Neutrophil (primary cell): ENCODE data around the gene CHRM4.

ENCODE experiments used
- H3K27ac ChIP-seq: fragments of 200-600 bp; sonication (generic); 2 replicates; pipeline ENCODE4 v1.5.1; 2016; ENCODE audit warnings: mild to moderate bottlenecking, moderate library complexity
- H3K27me3 ChIP-seq: fragments of 200-600 bp; sonication (generic); 2 replicates; pipeline ENCODE4 v1.6.0; 2016; ENCODE audit warnings: mild to moderate bottlenecking
- H3K36me3 ChIP-seq: fragments of 200-600 bp; sonication (generic); 2 replicates; pipeline ENCODE4 v1.5.1; 2017
- H3K4me1 ChIP-seq, 2 experiments: fragments of 200-600 bp in 1 of 2; sonication (generic) in 1 of 2; 1 replicate in 1 of 2; 2 replicates in 1 of 2; pipeline versions ENCODE4 v1.5.1 to v1.6.1; 2013 to 2016; ENCODE audit warnings: low read depth in 1 of 2, low read length in 1 of 2, mild to moderate bottlenecking in 1 of 2, moderate library complexity in 1 of 2; ENCODE audit not compliant: control insufficient read depth in 1 of 2, insufficient read depth in 1 of 2
- H3K4me3 ChIP-seq, 2 experiments: fragments of 200-600 bp in 1 of 2; sonication (generic) in 1 of 2; 1 replicate in 1 of 2; 2 replicates in 1 of 2; pipeline ENCODE4 v1.5.1; 2013 to 2016; ENCODE audit warnings: low read depth in 1 of 2, low read length in 1 of 2, mild to moderate bottlenecking in 1 of 2, moderate library complexity in 1 of 2
- H3K9me3 ChIP-seq: fragments of 200-600 bp; sonication (generic); 2 replicates; pipeline ENCODE4 v1.5.1; 2016
- CTCF ChIP-seq: fragments of 200-600 bp; sonication (generic); IDR thresholded peaks from 2 replicates; pipeline ENCODE4 v1.5.1; 2016; ENCODE audit warnings: antibody characterized with exemption

CHRM4 gene

GRCh38 chr11:46366661-46367161, 24.9 kb downstream of the CHRM4 start:
- TF ChIP-seq CTCF: no peak
- Histone ChIP-seq H3K27me3 (no peaks in the 10 kb centered on the region), H3K36me3 (peaks cover 71% of the 10 kb centered on the region), H3K9me3 (no peaks in the 10 kb centered on the region), H3K4me1 (peaks cover 38 to 45% of the 10 kb centered on the region in 2 experiments), H3K4me3 (no peak overlapping the region), H3K27ac (peak overlapping the region; percentile 88)

DNA sequence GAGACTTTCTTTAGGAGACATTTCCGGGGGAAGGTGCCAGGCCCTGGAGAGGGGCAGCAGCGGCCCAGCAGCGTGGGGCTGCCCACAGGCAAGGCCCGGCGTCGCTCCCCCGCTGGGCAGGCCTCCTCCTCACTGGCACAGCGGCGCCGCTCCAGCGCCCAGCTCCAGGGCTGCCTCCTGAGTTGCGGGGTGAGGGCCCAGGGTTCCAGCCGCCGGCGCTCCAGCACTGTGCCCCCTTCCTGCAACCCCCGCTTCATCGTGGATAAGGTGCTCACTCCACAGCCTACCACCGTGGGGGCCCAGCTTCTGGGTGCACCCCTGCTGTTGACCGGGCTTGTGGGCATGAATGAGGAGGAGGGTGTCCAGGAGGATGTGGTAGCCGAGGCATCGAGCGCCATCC, 25.3 kb downstream of the CHRM4 start:
- Histone ChIP-seq H3K4me1 (peaks cover 42 to 50% of the 10 kb centered on the region in 2 experiments), H3K4me3 (no peak overlapping the region), H3K27me3 (no peaks in the 10 kb centered on the region), H3K27ac (peak overlapping the region; percentile 88), H3K9me3 (no peaks in the 10 kb centered on the region), H3K36me3 (peaks cover 67% of the 10 kb centered on the region)
- TF ChIP-seq CTCF: no peak

GRCh38 chr11:46364791-46365190, 26.8 kb downstream of the CHRM4 start:
- Histone ChIP-seq H3K4me3 (no peak overlapping the region), H3K4me1 (peaks cover 57 to 65% of the 10 kb centered on the region in 2 experiments), H3K27me3 (no peaks in the 10 kb centered on the region), H3K36me3 (peaks cover 52% of the 10 kb centered on the region), H3K27ac (peak overlapping the region; percentile 88), H3K9me3 (no peaks in the 10 kb centered on the region)
- no peak for TF ChIP-seq CTCF

DNA sequence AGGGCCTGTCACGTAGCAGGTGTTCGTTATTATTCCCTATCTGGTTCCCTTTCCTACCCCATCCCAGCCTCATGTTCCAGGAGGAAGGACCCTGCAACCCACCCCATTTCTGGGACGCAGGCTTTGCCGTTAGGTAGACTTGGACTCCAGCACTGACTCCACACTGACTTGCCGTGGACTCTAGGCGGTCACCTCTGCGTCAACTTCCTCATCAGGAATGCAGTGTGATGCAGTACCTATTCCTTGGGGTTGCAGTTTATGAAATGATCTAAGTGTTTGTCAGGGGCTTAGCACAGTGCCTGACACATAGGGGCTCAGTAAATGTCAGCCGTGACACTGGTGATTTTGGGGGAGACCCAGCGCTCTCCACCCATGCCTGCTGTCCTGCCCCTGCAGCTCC, 27.5 kb downstream of the CHRM4 start:
- Histone ChIP-seq H3K4me3 (peak overlapping the region in 1 of 2 experiments; percentile 69), H3K27me3 (no peaks in the 10 kb centered on the region), H3K27ac (peak overlapping the region; percentile 88), H3K4me1 (peaks cover 59 to 70% of the 10 kb centered on the region in 2 experiments), H3K36me3 (peaks cover 45% of the 10 kb centered on the region), H3K9me3 (no peaks in the 10 kb centered on the region)
- no peak for TF ChIP-seq CTCF

DNA sequence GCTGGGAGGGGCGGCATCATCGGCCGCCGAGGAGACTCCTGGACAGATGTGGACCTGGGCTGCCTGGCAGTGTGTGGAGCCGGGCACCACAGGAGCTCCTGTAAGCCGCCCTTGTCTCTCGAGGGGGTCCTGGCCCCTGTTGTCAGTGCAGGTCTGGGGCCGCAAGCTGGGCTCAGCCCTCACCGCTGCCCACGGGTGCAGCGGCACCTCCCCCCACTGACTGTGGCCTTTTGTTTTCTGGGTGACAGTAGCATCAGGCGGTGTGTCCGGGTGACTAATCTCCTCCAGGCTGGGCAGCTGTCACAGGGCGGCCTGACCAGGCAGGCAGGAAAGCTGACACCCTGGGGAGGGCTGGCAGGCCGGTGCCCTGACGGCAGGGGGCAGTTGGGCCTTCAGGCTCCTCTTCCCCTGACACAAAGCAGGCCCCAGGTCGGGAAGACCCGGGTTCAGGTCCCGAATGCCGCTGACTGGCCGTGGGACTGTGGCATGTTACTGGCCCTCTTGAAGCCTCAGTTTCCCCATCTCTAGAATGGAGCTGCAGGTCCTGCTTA, 28.0 kb downstream of the CHRM4 start:
- peaks cover 59 to 75% of the 10 kb centered on the region in 2 experiments for H3K4me1 ChIP-seq
- no peaks in the 10 kb centered on the region for H3K9me3 ChIP-seq
- no peak for TF ChIP-seq CTCF
- H3K4me3 ChIP-seq: peak overlapping the region; percentile 58 to 69
- peaks cover 39% of the 10 kb centered on the region for H3K36me3 ChIP-seq
- no peaks in the 10 kb centered on the region for H3K27me3 ChIP-seq
- H3K27ac ChIP-seq: peak overlapping the region; percentile 88
